HepG2 (cell line): ENCODE measurements around the gene MIF. TPM values are rescaled to one million over a fixed set of nuclear protein-coding genes. Genes with fewer than 3 reads are reported as not detected.

ENCODE experiments used
- CCDC6 ChIP-seq: sonication (generic); formaldehyde crosslinking; IDR thresholded peaks from 2 replicates; pipeline ENCODE4 v1.8.1; 2022; ENCODE audit warnings: mild to moderate bottlenecking, missing genetic modification reagents, moderate library complexity
- DR1 ChIP-seq: sonication (generic); formaldehyde crosslinking; IDR thresholded peaks from 2 replicates; pipeline ENCODE4 v1.8.0; 2021; ENCODE audit warnings: mild to moderate bottlenecking, missing genetic modification reagents, inconsistent platforms
- GFI1 ChIP-seq: sonication (generic); formaldehyde crosslinking; IDR thresholded peaks from 2 replicates; pipeline ENCODE4 v1.5.0; 2020; ENCODE audit warnings: missing genetic modification reagents, mild to moderate bottlenecking, borderline replicate concordance
- ISL2 ChIP-seq: sonication (generic); formaldehyde crosslinking; IDR thresholded peaks from 2 replicates; pipeline ENCODE4 v1.5.0; 2020; ENCODE audit warnings: missing genetic modification reagents
- KDM5A ChIP-seq: fragments of 200-600 bp; sonication (generic); IDR thresholded peaks from 2 replicates; pipeline ENCODE4 v1.7.0; 2018; ENCODE audit warnings: antibody characterized with exemption, mild to moderate bottlenecking, low read length, borderline replicate concordance
- KMT2B ChIP-seq: IDR thresholded peaks from 2 replicates; pipeline ENCODE4 v1.6.1; 2016; ENCODE audit warnings: missing genetic modification reagents, missing compliant biosample characterization
- MED1 ChIP-seq: sonication (generic); formaldehyde crosslinking; IDR thresholded peaks from 2 replicates; pipeline ENCODE4 v1.4.0; 2020; ENCODE audit warnings: missing genetic modification reagents
- NFE2L1 ChIP-seq: sonication (generic); formaldehyde crosslinking; IDR thresholded peaks from 2 replicates; pipeline ENCODE4 v1.4.0; 2020; ENCODE audit warnings: missing genetic modification reagents, mild to moderate bottlenecking, borderline replicate concordance
- NKX3-1 ChIP-seq: sonication (generic); formaldehyde crosslinking; IDR thresholded peaks from 2 replicates; pipeline ENCODE4 v1.5.0; 2020; ENCODE audit warnings: missing genetic modification reagents
- PHF8 ChIP-seq: sonication (generic); formaldehyde crosslinking; IDR thresholded peaks from 2 replicates; pipeline ENCODE4 v1.5.0; 2020; ENCODE audit warnings: missing genetic modification reagents
- RARG ChIP-seq: sonication (generic); formaldehyde crosslinking; IDR thresholded peaks from 2 replicates; pipeline ENCODE4 v1.4.0; 2020; ENCODE audit warnings: low read depth, mild to moderate bottlenecking, missing genetic modification reagents
- RFX1 ChIP-seq: fragments of 450-650 bp; IDR thresholded peaks from 2 replicates; pipeline ENCODE4 v1.6.1; 2017
- SIX4 ChIP-seq: sonication (generic); formaldehyde crosslinking; IDR thresholded peaks from 2 replicates; pipeline ENCODE4 v1.4.0; 2020; ENCODE audit warnings: missing genetic modification reagents
- SMAD9 ChIP-seq: sonication (generic); formaldehyde crosslinking; IDR thresholded peaks from 2 replicates; pipeline ENCODE4 v1.5.1; 2020; ENCODE audit warnings: mild to moderate bottlenecking, missing genetic modification reagents
- THAP11 ChIP-seq: IDR thresholded peaks from 2 replicates; pipeline ENCODE4 v1.6.1; 2016; ENCODE audit warnings: missing biosample characterization, missing genetic modification reagents
- ZBTB20 ChIP-seq: sonication (generic); formaldehyde crosslinking; IDR thresholded peaks from 2 replicates; pipeline ENCODE4 v1.8.1; 2023; ENCODE audit warnings: missing genetic modification reagents, low read depth, mild to moderate bottlenecking, borderline replicate concordance
- ZNF225 ChIP-seq: sonication (generic); formaldehyde crosslinking; IDR thresholded peaks from 2 replicates; pipeline ENCODE4 v1.4.0; 2020; ENCODE audit warnings: mild to moderate bottlenecking, missing genetic modification reagents
- ZNF292 ChIP-seq: sonication (generic); formaldehyde crosslinking; IDR thresholded peaks from 2 replicates; pipeline ENCODE4 v1.8.1; 2022; ENCODE audit warnings: mild to moderate bottlenecking, low read depth, missing genetic modification reagents, borderline replicate concordance
- ZNF451 ChIP-seq: sonication (generic); formaldehyde crosslinking; IDR thresholded peaks from 2 replicates; pipeline ENCODE4 v1.5.0; 2020; ENCODE audit warnings: mild to moderate bottlenecking, missing genetic modification reagents
- ZNF614 ChIP-seq: IDR thresholded peaks from 2 replicates; pipeline ENCODE4 v1.6.1; 2018; ENCODE audit warnings: missing biosample characterization, missing genetic modification reagents, inconsistent platforms, borderline replicate concordance
- ZNF674 ChIP-seq: sonication (generic); formaldehyde crosslinking; IDR thresholded peaks from 2 replicates; pipeline ENCODE4 v1.5.0; 2020; ENCODE audit warnings: low read depth, mild to moderate bottlenecking, missing genetic modification reagents
- ZNF761 ChIP-seq: sonication (generic); formaldehyde crosslinking; conservative IDR thresholded peaks from 2 replicates; pipeline ENCODE4 v1.4.0; 2020; ENCODE audit warnings: mild to moderate bottlenecking, missing genetic modification reagents
- ZNF776 ChIP-seq: sonication (generic); formaldehyde crosslinking; IDR thresholded peaks from 2 replicates; pipeline ENCODE4 v1.4.0; 2020; ENCODE audit warnings: mild to moderate bottlenecking, missing genetic modification reagents
- ZNF777 ChIP-seq: sonication (generic); formaldehyde crosslinking; IDR thresholded peaks from 2 replicates; pipeline ENCODE4 v1.4.0; 2020; ENCODE audit warnings: missing genetic modification reagents
- polyA plus RNA-seq, 8 experiments: library from polyadenylated mRNA; depleted of rRNA in 3 of 8; stranded (reverse) in 7 of 8; unstranded in 1 of 8; fragments of >200 nt; fragmentation: Illumina TruSeq in 4 of 8; extraction: Trizol in 4 of 8; gene quantifications; 2 replicates each; pipeline versions ENCODE4 v1.2.1 to v1.2.3, GENCODE V29; 2011 to 2016; ENCODE audit warnings: low read depth in 4 of 8, missing spikeins in 1 of 8, mixed read lengths in 1 of 8; ENCODE audit not compliant: insufficient read depth in 1 of 8
- total RNA-seq, 5 experiments: library from RNA; depleted of rRNA; stranded (reverse); fragments of >200 nt; fragmentation: Illumina TruSeq; extraction: Trizol; gene quantifications; 2 replicates each; pipeline ENCODE4 v1.2.3, GENCODE V29; 2016; ENCODE audit warnings: low read depth in 1 of 5
- TF ChIP-seq, protein P1 (sequence below): IDR thresholded peaks from 2 replicates; pipeline ENCODE4 v1.6.1; 2016; ENCODE audit warnings: missing compliant biosample characterization, missing genetic modification reagents, borderline replicate concordance
- TF ChIP-seq, protein P2 (sequence below): sonication (generic); formaldehyde crosslinking; IDR thresholded peaks from 2 replicates; pipeline ENCODE4 v1.8.1; 2023; ENCODE audit warnings: mild to moderate bottlenecking, missing genetic modification reagents

Gene MIF
- total and polyA plus RNA-seq, 2 of the 13 experiments (the other 11 are each of a cell fraction or from before 2014, with no cell fraction given), result 634 to 675 TPM

DNA sequence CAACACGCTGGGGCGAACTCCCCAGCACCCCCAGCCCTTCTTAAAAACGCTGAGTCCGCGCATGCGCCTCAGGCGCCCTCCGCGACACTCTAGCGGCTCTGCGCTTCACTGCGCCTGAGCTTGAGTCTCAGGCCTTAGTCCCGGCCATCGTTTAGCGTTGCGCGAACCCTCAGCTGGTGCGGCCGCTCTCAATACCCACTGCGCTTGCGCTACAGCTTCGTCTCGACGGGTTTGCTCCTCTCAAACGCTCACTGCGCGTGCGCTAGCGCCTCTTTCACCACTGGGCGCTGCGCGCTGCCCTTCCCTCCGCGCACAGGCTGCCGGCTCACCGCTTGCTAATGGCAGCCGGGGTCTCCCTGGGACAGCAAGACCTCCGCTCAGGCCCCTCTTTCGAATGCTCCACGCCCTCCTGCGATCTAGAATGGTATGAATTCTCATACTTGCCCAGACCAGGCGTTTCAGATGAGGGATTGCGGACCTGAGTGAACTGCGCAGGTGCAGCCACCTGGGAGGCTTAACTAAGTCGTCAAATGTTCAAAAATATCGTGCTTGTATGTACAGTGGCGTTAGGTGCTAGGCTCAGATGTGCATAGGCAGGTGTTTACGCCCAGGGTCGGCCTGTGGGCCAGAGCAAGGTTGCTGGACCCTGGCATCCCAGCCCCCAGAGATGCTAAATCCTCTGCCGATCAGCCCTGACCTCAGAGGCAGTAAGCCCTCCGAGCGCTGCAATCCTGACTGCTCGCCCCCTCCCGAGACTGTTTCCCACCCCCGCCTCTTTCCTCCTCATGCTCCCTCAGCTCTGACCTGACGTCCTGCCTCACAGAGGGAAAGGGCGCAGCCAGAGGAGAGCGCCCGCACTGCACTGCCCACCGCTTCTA is 36.3 kb upstream of the MIF start, which contains the start of gene SLC2A11 (continued):
- peak; percentile 78 for TF ChIP-seq ZNF225 (CRISPR knock-in tag)
- 0 out of 2 replicates have a peak, but pooled peaks have one; percentile 28 for TF ChIP-seq ZNF761 (CRISPR knock-in tag)
- peak; percentile 55; the same call in 1 of the 2 replicates for TF ChIP-seq DR1
- peak; percentile 39; the same call in 1 of the 2 replicates for TF ChIP-seq ZNF292
- no peak for TF ChIP-seq ZBTB20 (CRISPR knock-in tag)
- 0 out of 2 replicates have a peak, but pooled peaks have one; percentile 49 for TF ChIP-seq SIX4 (CRISPR knock-in tag)
- TF ChIP-seq ZNF674 (CRISPR knock-in tag), result no peak
- TF ChIP-seq ZNF776 (CRISPR knock-in tag), result no peak
- TF ChIP-seq MED1 (CRISPR knock-in tag), result peak; percentile 52
- TF ChIP-seq CCDC6 (CRISPR knock-in tag), result no peak
- TF ChIP-seq, protein P1, sequence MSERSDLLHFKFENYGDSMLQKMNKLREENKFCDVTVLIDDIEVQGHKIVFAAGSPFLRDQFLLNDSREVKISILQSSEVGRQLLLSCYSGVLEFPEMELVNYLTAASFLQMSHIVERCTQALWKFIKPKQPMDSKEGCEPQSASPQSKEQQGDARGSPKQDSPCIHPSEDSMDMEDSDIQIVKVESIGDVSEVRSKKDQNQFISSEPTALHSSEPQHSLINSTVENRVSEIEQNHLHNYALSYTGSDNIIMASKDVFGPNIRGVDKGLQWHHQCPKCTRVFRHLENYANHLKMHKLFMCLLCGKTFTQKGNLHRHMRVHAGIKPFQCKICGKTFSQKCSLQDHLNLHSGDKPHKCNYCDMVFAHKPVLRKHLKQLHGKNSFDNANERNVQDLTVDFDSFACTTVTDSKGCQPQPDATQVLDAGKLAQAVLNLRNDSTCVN (CRISPR knock-in tag), result no peak
- TF ChIP-seq SMAD9 (CRISPR knock-in tag), result peak; percentile 59; the same call in 1 of the 2 replicates
- peak; percentile 18; the same call in 1 of the 2 replicates for TF ChIP-seq KMT2B (CRISPR knock-in tag)
- no peak for TF ChIP-seq KDM5A
- TF ChIP-seq THAP11 (CRISPR knock-in tag), result peak; percentile 29; the same call in 1 of the 2 replicates
- peak; percentile 86 for TF ChIP-seq PHF8 (CRISPR knock-in tag)
- TF ChIP-seq GFI1 (CRISPR knock-in tag), result peak; percentile 54; the same call in 1 of the 2 replicates
- peak; percentile 57; the same call in 1 of the 2 replicates for TF ChIP-seq ZNF451 (CRISPR knock-in tag)
- TF ChIP-seq RFX1, result no peak
- TF ChIP-seq RARG (CRISPR knock-in tag), result no peak
- TF ChIP-seq, protein P2, sequence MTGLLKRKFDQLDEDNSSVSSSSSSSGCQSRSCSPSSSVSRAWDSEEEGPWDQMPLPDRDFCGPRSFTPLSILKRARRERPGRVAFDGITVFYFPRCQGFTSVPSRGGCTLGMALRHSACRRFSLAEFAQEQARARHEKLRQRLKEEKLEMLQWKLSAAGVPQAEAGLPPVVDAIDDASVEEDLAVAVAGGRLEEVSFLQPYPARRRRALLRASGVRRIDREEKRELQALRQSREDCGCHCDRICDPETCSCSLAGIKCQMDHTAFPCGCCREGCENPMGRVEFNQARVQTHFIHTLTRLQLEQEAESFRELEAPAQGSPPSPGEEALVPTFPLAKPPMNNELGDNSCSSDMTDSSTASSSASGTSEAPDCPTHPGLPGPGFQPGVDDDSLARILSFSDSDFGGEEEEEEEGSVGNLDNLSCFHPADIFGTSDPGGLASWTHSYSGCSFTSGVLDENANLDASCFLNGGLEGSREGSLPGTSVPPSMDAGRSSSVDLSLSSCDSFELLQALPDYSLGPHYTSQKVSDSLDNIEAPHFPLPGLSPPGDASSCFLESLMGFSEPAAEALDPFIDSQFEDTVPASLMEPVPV, result no peak
- peak; percentile 60; the same call in 1 of the 2 replicates for TF ChIP-seq NKX3-1 (CRISPR knock-in tag)
- peak; percentile 65; the same call in 1 of the 2 replicates for TF ChIP-seq ZNF777 (CRISPR knock-in tag)
- 0 out of 2 replicates have a peak, but pooled peaks have one; percentile 48 for TF ChIP-seq ISL2
- TF ChIP-seq ZNF614 (CRISPR knock-in tag), result peak; percentile 49; the same call in 1 of the 2 replicates
- TF ChIP-seq NFE2L1 (CRISPR knock-in tag), result peak; percentile 67; the same call in 1 of the 2 replicates
